HG03103 (cell line): ENCODE data around the gene ST8SIA6.
"Not testable (repeated sequence)": the region's sequence is repeated elsewhere in the genome, so short reads cannot be mapped to it uniquely, and the experiment has no call there.

Experiments used
- ATAC-seq: cut with Tn5 transposase; IDR thresholded peaks from one replicate; pipeline ENCODE4 v1.9.1; 2021; ENCODE audit warnings: low read depth; ENCODE audit not compliant: unreplicated experiment

Gene ST8SIA6

DNA sequence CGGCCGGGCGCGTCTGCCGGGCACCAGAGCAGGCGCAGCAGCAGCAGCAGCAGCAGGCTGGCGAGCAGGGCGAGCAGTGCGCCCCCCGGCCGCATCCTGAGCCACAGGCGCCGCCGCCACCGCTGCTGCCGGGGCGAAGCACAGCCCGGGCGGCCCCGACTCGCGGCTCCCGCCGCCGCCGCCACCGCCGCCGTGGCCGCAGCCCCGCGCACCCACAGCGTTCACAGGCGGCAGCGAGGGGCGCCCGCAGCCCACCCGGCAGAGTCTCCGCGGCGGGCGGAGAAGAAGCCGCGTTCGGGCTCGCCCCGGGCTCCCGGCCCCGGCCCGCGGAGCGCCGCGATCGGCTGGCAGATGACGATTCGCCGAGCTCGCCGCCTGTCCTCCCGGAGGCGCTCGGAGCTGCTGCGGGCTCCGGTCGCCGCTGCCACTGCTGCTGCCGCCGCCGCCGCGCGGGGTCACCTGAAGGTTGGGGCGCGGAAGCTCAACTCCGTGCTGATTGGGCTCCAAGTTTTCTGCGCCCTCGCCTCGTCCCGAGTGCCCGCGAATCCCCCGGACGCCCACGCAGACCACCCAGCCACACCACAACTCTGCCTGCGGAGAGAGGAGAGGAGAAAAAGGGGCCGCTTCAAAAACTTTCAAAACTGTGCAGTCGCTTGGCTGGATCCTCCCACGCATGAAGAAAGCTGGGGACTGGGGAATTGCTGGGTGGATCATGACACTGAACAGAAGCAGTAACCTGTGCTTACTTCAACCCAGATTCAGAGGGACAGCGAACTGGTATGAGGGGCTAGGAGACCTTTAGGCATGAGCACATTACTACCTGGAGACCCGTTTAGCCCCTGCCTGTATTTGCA lies at the start of gene ST8SIA6:
Gene ST8SIA6, minus strand, starts transcription at position 435 of the 854 bp plus-strand sequence. Its CDS starts 340 bp downstream, at position 95.
- ATAC-seq = no peak

- ATAC-seq = no peak
Observed at GRCh38 chr10:17503795-17504194, 49.4 kb upstream of the ST8SIA6 start.

DNA sequence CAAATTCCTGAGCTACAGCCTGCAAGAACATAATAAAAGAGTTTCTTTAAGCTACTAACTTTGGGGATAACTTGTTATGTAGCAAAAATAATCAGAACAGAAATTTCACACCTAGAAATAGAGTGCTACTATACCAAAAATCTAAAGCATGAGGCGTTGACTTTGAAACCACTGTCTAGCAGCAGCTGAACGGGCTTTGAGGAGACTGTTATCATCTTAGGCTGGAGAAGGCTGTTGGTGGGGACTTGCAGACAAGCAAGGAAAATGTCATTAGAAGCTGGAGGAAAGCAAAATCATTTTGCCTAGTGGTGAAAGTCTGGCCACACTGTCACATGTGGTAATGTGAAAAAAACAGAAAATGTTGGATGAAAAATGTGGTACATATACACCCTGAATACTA lies 48.4 kb upstream of the ST8SIA6 start:
- no peak for ATAC-seq

DNA sequence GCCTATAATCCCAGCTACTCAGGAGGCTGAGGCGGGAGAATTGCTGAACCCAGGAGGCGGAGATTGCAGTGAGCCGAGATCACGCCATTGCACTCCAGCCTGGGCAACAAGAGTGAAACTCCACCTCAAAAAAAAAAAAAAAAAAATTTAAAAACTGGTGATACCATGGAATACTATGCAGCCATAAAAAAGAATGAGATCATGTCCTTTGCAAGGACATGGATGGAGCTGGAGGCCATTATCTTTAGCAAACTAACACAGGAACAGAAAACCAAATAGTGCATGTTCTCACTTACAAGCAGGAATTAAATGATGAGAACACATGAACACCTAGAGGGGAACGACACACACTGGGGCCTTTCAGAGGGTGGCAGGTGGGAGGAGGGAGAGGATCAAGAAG lies 44.6 kb upstream of the ST8SIA6 start:
- not testable (repeated sequence) for ATAC-seq

- no peak for ATAC-seq
Observed at GRCh38 chr10:17497446-17498030, 43.1 kb upstream of the ST8SIA6 start.

- ATAC-seq = no peak
Observed at GRCh38 chr10:17494626-17495260, 40.3 kb upstream of the ST8SIA6 start.

GRCh38 chr10:17488848-17489247 lies 34.5 kb upstream of the ST8SIA6 start:
- no peak for ATAC-seq

DNA sequence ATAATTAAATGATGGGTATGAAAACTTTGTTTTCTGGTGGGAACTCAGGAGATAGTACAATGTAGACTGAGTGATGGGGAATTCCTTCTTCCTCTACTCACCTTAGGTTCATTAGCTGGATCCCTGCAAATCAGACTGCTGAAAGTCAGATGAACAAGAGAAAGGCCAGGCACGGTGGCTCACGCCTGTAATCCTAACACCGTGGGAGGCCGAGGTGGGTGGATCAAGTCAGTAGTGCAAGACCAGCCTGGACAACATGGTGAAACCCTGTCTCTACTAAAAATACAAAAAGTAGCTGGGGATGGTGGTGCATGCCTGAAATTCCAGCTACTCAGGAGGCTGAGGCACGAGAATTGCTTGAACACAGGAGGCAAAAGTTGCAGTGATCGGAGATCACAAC lies 28.7 kb upstream of the ST8SIA6 start:
- no peak for ATAC-seq

DNA sequence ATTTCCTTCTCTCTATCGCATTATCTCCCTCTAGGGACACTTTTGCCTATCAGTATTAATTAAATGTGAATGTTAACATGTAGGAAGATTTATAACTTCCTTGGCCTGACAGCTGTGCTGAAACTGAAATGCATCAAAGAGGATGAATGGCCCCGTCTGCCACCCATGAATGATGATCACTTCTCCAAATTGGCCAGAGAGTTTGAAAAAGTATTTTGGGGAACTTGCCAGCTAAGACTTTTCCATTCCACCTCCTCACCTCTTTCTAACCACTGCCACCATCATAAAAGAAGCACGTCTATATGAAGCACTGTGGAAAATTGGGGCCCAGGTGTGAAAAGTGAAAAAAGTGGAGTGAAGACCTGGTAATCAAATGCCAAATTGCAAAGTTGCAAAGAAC lies 25.4 kb upstream of the ST8SIA6 start:
- no peak for ATAC-seq

DNA sequence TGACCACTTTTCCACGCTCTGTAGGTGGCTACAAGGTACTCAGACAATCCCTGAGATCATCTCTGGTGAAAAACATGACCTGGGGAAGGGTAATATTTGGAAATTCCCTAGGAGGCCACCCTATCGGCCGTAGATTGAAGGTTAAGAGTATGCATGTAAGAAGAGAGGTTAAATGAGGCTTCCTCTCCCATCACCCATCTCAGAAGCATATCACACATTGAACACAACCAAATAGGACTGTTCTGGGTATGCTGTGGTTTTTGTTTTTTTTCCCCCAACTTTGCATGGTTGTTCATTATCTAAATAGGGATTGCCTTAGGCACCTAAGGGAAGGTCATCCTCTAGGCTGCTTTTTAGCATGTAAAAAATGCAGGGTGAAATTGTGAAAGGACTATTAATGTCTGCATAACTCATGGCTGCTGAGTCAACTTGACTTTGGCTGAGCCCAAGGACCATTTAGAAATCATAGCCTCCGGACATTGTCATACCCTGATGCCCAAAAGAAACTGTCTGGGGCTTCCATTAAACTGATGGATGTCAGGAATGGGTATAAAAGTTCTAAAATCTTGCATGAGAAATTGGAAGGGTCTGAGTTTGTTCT lies 24.7 kb upstream of the ST8SIA6 start:
- ATAC-seq = no peak

GRCh38 chr10:17476073-17476472 lies 21.7 kb upstream of the ST8SIA6 start:
- ATAC-seq = no peak

- ATAC-seq = no peak
Observed at GRCh38 chr10:17475661-17476060, 21.3 kb upstream of the ST8SIA6 start.

DNA sequence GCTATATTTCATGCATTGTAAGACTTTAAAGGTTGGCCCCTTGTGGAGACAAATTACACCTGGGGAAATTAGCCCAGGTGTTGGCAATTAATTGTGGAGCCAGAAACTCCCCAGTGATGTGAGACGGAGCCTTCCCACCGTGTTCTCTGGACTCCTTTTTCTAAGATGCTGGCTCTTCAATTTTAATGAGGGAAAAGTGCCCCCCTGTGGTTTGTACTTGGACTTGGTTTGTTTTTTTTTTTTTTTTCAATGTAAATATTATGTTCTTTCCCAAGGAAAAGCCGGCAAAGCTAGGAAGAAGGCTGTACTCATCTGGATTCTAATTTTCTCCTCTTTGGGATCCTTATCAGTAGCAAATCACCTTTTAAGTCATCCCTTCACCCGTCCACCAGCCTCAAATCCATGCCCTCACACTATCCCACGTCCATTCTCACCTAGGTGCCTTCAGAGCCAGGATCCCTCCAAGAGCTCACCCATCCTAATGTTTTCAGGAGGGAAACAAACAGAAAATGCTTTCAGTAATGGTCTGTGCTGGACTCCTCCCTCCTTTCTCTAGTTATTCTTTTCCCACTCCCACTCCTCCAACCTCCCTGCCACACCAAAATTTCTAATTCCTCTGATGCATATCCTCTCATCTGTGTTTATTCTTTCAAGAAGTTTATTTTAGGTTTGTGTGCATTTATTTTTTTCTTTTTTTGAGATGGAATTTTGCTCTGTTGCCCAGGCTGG lies 20.4 kb upstream of the ST8SIA6 start:
- ATAC-seq = no peak

DNA sequence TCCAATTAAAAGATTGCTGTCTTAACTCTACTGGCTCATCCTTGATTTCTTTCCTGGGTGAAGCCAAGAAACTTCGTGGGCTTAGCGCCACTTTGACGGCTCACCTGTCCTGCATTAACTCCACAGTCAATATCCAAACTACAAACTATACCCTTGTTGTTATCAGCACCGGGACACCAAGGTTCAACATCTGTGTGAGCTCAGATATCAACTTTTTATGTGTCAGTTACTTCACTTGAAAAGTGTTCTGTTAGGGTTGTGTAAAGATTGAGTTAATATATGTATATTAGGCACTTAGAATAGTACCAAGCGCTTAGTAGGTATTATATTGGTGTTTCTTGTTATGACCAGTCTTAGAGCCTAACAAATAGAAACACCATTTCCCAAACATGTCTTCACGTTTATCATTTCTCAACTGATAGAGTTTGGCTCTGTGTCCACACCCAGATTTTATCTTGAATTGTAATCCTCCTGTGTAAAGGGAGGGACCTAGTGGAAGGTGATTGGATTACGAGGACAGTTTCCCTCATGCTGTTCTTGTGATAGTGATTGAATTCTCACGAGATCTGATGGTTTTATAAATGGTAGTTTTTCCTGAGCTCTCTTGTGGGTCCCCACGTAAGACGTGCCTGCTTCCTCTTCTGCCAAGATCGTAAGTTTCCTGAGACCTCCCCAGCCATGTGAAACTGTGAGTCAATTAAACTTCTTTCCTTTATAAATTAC lies 19.0 kb upstream of the ST8SIA6 start:
- ATAC-seq = no peak

DNA sequence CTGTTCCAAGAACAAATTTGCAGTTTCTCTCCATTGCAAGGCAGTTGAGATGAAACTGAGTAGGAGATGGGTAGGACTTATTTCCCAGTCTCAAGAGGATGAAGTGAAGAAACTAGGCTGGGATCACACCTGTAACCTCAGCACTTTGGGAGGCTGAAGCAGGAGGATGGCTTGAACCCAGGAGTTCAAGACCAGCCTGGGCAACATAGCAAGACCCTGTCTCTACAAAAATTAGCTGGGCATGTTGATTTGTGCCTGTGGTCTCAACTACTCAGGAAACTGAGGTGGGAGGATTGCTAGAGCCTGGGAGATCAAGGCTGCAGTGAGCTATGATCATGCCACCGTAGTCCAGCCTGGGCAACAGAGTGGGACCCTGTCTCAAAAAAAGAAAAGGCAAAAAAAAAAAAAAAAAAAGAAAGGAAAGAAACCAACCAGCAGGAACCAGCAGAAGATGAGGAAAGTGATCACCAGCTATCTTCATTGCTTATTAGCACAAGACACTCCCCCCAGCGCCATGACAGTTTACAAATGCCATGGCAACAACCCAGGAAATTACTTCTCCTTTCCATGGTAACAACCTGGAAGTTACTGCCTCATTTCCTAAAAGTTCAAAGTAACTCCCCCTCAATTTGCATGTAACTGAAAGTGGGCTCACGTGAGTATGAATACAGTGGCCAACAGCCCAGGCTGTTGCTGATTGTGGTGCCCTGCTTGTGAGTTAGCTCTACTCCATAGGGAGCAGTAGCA lies 18.3 kb upstream of the ST8SIA6 start:
- no peak for ATAC-seq

- no peak for ATAC-seq
Observed at GRCh38 chr10:17470246-17470645, 15.9 kb upstream of the ST8SIA6 start.

DNA sequence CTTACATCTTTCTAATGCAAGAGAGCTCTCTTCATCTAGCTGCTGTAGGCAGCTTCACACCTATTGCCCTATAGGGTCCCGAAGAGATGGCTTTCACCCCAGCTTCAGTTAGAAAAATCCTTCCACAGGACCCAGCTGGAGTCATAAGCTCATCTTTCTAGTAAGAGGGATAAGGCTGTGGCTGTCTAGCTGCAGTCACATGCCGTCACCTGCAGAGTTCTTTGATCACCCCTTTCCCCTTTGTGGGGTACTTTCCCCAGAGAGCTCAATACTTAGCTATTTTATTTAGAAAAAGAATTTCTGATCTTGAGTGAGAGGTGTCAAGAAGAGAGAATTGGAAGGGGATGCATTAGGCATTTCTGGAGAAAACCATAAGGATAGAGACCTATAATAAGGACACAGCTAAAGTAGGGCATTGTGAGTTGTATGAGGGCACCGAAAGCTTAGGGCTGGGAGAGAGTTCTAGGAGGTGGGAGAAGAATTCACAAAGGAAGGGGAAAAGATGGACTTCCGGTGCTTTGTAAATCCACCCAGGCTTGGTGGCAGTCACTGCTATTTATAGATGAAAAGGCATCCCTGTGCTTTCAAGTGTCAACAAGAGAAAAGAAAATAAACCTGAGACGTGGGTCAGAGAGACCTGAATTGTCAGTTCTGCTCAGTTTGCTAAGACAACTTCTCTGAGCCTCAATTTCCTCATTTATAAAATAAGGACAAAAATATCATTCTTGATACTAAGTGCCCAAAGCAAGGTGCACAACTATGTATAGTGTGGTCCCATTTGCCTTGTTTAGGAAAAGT lies 11.1 kb upstream of the ST8SIA6 start:
- ATAC-seq = no peak

DNA sequence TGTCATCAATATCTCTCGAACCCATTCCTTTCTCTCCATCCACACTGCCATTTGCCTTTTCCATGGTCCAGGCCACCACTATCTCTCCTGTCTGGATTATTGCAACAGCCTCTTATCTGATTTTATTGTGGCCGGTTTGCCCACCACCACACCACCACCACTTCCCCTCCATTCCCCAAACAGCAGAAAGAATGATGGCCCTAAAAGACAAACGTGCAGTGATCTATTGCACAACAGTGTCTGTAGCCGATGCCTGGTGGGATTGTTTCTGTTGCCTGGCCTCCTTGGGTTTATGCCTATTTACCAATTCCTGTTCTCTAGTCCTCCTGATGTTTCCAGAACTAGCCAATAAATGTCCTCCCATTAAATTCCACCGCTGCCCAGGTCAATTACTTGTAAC lies 10.2 kb upstream of the ST8SIA6 start:
- no peak for ATAC-seq

DNA sequence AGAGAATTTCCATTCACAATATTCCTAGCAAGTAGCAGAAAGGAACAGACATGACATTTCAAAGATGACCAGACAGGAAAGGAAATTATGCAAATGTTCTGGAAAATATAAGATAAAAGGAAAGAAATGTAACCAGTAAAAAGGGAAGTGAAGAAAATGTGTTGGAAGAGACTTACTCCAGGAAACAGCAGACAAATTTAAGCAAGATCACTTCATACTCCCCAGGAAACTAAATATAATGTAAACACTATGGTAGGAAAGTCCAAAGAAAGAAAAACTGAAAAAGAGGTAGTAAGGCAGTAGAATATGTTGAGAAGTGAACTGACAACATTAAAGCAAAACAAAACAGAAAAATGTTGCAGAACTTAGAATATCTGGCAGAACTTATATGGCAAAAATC lies 6.4 kb upstream of the ST8SIA6 start:
- no peak for ATAC-seq
